GM10266 (cell line): ENCODE measurements around the gene CALM1.

ENCODE experiments used
- DNase-seq: peaks from one replicate; pipeline ENCODE4 v3.0.0; 2012; ENCODE audit errors: extremely low spot score
- CTCF ChIP-seq: IDR thresholded peaks from 2 replicates; pipeline ENCODE4 v1.5.1; 2012; ENCODE audit warnings: mild to moderate bottlenecking, low read depth; ENCODE audit not compliant: control insufficient read depth, insufficient read depth; ENCODE audit errors: missing control alignments

The CALM1 gene

GRCh38 chr14:90378249-90378648, 18.6 kb upstream of the CALM1 start:
- DNase-seq, result no peak
- no peak for TF ChIP-seq CTCF

GRCh38 chr14:90379106-90379505, 17.7 kb upstream of the CALM1 start:
- DNase-seq, result no peak
- no peak for TF ChIP-seq CTCF

- DNase-seq, result no peak
- TF ChIP-seq CTCF, result no peak
Observed at GRCh38 chr14:90381011-90381786, 15.6 kb upstream of the CALM1 start.

GRCh38 chr14:90381999-90382451, 14.8 kb upstream of the CALM1 start:
- TF ChIP-seq CTCF, result no peak
- no peak for DNase-seq

- no peak for DNase-seq
- TF ChIP-seq CTCF, result no peak
Observed at GRCh38 chr14:90382491-90383125, 14.2 kb upstream of the CALM1 start.

GRCh38 chr14:90383126-90383730, 13.6 kb upstream of the CALM1 start:
- TF ChIP-seq CTCF, result no peak
- peak; percentile 94 for DNase-seq

- no peak for DNase-seq
Observed at GRCh38 chr14:90383731-90384542, 12.9 kb upstream of the CALM1 start.

More at GRCh38 chr14:90383731-90384542, 12.9 kb upstream of the CALM1 start:
- TF ChIP-seq CTCF, result no peak
